ENCODE results near the gene GJA1. TPM values are rescaled to one million over a fixed set of nuclear protein-coding genes. Genes with fewer than 3 reads are reported as not detected.

GJA1 gene
- total RNA-seq, 6 experiments from 2014 or later = 0.64 to 7.5 (median 2.0) TPM

- Histone ChIP-seq H3K4me3 (no peak overlapping the region), H3K36me3 (no peaks in the 10 kb centered on the region), H3K9me3 (no peaks in the 10 kb centered on the region), H3K4me1 (no peaks in the 10 kb centered on the region), H3K27me3 (no peaks in the 10 kb centered on the region), H3K27ac (no peak overlapping the region)
- intact Hi-C loops (cut with DNase I) = no loop called here
- 67% methylated on average over 1 of the region's 1 CpG for WGBS (ENCODE audit: insufficient coverage, low coverage, low lambda C conversion rate, missing lambda C conversion rate)
- ATAC-seq (no peak), DNase-seq (no peak)
- TF ChIP-seq POLR2A (IDR thresholded peaks at IDR 0.05) = no peak
- TF ChIP-seq, protein P1, sequence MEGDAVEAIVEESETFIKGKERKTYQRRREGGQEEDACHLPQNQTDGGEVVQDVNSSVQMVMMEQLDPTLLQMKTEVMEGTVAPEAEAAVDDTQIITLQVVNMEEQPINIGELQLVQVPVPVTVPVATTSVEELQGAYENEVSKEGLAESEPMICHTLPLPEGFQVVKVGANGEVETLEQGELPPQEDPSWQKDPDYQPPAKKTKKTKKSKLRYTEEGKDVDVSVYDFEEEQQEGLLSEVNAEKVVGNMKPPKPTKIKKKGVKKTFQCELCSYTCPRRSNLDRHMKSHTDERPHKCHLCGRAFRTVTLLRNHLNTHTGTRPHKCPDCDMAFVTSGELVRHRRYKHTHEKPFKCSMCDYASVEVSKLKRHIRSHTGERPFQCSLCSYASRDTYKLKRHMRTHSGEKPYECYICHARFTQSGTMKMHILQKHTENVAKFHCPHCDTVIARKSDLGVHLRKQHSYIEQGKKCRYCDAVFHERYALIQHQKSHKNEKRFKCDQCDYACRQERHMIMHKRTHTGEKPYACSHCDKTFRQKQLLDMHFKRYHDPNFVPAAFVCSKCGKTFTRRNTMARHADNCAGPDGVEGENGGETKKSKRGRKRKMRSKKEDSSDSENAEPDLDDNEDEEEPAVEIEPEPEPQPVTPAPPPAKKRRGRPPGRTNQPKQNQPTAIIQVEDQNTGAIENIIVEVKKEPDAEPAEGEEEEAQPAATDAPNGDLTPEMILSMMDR (IDR thresholded peaks at IDR 0.05) = no peak
These were observed 13.9 kb downstream of the GJA1 start for GRCh38 chr6:121449331-121449730.

- H3K27me3 ChIP-seq = no peaks in the 10 kb centered on the region
- no peaks in the 10 kb centered on the region for H3K4me1 ChIP-seq
- DNase-seq (no peak), ATAC-seq (no peak)
- TF ChIP-seq, protein P1 (IDR thresholded peaks at IDR 0.05) = no peak
- no peak for TF ChIP-seq POLR2A (IDR thresholded peaks at IDR 0.05)
- no peaks in the 10 kb centered on the region for H3K36me3 ChIP-seq
- no peaks in the 10 kb centered on the region for H3K9me3 ChIP-seq
- intact Hi-C loops (cut with DNase I) = no loop called here
- 76% methylated on average over 9 of the region's 11 CpGs for WGBS (ENCODE audit: insufficient coverage, low coverage, low lambda C conversion rate, missing lambda C conversion rate)
- no peak overlapping the region for H3K4me3 ChIP-seq
- no peak overlapping the region for H3K27ac ChIP-seq
These were observed 14.8 kb downstream of the GJA1 start for GRCh38 chr6:121450242-121450641.

- Histone ChIP-seq H3K9me3 (no peaks in the 10 kb centered on the region), H3K27ac (no peak overlapping the region), H3K27me3 (no peaks in the 10 kb centered on the region), H3K4me1 (no peaks in the 10 kb centered on the region), H3K36me3 (no peaks in the 10 kb centered on the region), H3K4me3 (no peak overlapping the region)
- DNase-seq (no peak), ATAC-seq (no peak)
- intact Hi-C loops (cut with DNase I) = no loop called here
- TF ChIP-seq, protein P1 (IDR thresholded peaks at IDR 0.05) = no peak
- TF ChIP-seq POLR2A (IDR thresholded peaks at IDR 0.05) = no peak
These were observed 15.8 kb downstream of the GJA1 start for GRCh38 chr6:121451250-121451649.

DNA sequence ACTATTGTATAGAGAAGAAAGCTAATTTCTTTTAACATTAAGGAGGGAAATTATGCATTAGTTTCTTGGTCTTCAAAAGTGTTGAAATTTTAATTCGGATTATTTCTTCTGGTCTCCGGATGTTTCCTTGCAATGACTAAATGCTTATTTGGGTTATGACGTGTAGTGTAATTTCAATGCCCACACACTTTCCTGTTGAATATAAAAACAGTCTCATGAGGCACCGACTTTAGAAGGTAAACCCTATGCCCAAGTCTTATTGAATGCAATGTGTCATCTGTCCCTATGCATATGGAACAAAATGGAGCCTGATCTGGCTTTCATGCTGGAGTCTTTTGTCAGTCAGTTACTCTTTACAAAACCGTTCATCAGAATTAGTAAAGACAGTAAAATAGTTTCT lies 17.7 kb downstream of the GJA1 start:
- no peaks in the 10 kb centered on the region for H3K36me3 ChIP-seq
- H3K27me3 ChIP-seq = no peaks in the 10 kb centered on the region
- no peak for ATAC-seq
- WGBS (ENCODE audit: insufficient coverage, low coverage, low lambda C conversion rate, missing lambda C conversion rate) = 71% methylated on average over 5 of the region's 5 CpGs
- intact Hi-C loops (cut with DNase I) = no loop called here
- H3K4me1 ChIP-seq = no peaks in the 10 kb centered on the region
- TF ChIP-seq POLR2A (IDR thresholded peaks at IDR 0.05) = no peak
- TF ChIP-seq, protein P1 (IDR thresholded peaks at IDR 0.05) = no peak
- no peak overlapping the region for H3K27ac ChIP-seq
- H3K9me3 ChIP-seq = no peaks in the 10 kb centered on the region
- no peak for DNase-seq
- no peak overlapping the region for H3K4me3 ChIP-seq

DNA sequence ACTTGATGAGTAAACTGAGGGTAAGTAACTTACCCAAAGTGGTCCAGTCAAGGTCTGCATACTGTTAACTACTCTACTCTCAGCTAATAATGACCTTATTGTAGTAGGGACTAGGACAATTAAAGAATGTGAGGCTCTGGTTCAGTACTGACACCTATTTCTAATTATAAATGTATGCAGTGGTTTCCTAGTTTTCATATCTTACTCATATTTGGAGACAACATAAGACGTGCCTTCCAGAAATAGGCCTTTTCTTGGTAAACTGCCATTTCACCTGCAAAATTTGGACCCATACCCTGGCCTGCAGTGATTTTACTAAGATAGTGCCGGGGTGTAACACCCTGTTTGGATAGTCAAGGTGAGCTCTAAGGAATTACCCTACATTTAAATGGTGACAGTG lies 24.7 kb downstream of the GJA1 start:
- H3K4me1 ChIP-seq = no peaks in the 10 kb centered on the region
- no peak overlapping the region for H3K27ac ChIP-seq
- H3K27me3 ChIP-seq = no peaks in the 10 kb centered on the region
- intact Hi-C loops (cut with DNase I) = no loop called here
- ATAC-seq (no peak), DNase-seq (no peak)
- WGBS (ENCODE audit: insufficient coverage, low coverage, low lambda C conversion rate, missing lambda C conversion rate) = 77% methylated on average over 2 of the region's 2 CpGs
- no peaks in the 10 kb centered on the region for H3K36me3 ChIP-seq
- TF ChIP-seq, protein P1 (IDR thresholded peaks at IDR 0.05) = no peak
- no peak for TF ChIP-seq POLR2A (IDR thresholded peaks at IDR 0.05)
- no peak overlapping the region for H3K4me3 ChIP-seq
- H3K9me3 ChIP-seq = no peaks in the 10 kb centered on the region

Measured in right lobe of liver (tissue), 6 donors.